HG03039 (cell line): ENCODE measurements around the gene GNAS-AS1.

Experiments used
- ATAC-seq: cut with Tn5 transposase; IDR thresholded peaks from one replicate; pipeline ENCODE4 v1.9.1; 2021; ENCODE audit warnings: mild to moderate bottlenecking, moderate library complexity; ENCODE audit not compliant: unreplicated experiment

The GNAS-AS1 gene

GRCh38 chr20:58888103-58888502 lies 37.4 kb upstream of the GNAS-AS1 start:
- no peak for ATAC-seq

- no peak for ATAC-seq
Measured at GRCh38 chr20:58886546-58886945, 35.8 kb upstream of the GNAS-AS1 start.

GRCh38 chr20:58884966-58885365 lies 34.3 kb upstream of the GNAS-AS1 start:
- no peak for ATAC-seq

- no peak for ATAC-seq
Measured at GRCh38 chr20:58883241-58883691, 32.6 kb upstream of the GNAS-AS1 start.

GRCh38 chr20:58882704-58883089 lies 32.0 kb upstream of the GNAS-AS1 start:
- ATAC-seq, result no peak

- ATAC-seq, result no peak
Measured at GRCh38 chr20:58880994-58881752, 30.5 kb upstream of the GNAS-AS1 start.

- no peak for ATAC-seq
Measured at GRCh38 chr20:58880441-58880840, 29.7 kb upstream of the GNAS-AS1 start.

GRCh38 chr20:58878399-58878798 lies 27.7 kb upstream of the GNAS-AS1 start:
- ATAC-seq, result no peak

- no peak for ATAC-seq
Measured at GRCh38 chr20:58877976-58878360, 27.3 kb upstream of the GNAS-AS1 start.

GRCh38 chr20:58877050-58877975 lies 26.6 kb upstream of the GNAS-AS1 start:
- ATAC-seq, result no peak

- ATAC-seq, result no peak
Measured at GRCh38 chr20:58876437-58876836, 25.7 kb upstream of the GNAS-AS1 start.

- ATAC-seq, result no peak
Measured at GRCh38 chr20:58875541-58876134, 24.9 kb upstream of the GNAS-AS1 start.

GRCh38 chr20:58875111-58875510 lies 24.4 kb upstream of the GNAS-AS1 start:
- ATAC-seq, result no peak

- no peak for ATAC-seq
Measured at GRCh38 chr20:58874469-58874868, 23.8 kb upstream of the GNAS-AS1 start.

GRCh38 chr20:58871533-58872102 lies 20.9 kb upstream of the GNAS-AS1 start:
- no peak for ATAC-seq

- no peak for ATAC-seq
Measured at GRCh38 chr20:58870293-58871014, 19.8 kb upstream of the GNAS-AS1 start.

- ATAC-seq, result no peak
Measured at GRCh38 chr20:58869662-58870227, 19.0 kb upstream of the GNAS-AS1 start.

- no peak for ATAC-seq
Measured at GRCh38 chr20:58868795-58869194, 18.1 kb upstream of the GNAS-AS1 start.

GRCh38 chr20:58867211-58867610 lies 16.5 kb upstream of the GNAS-AS1 start:
- no peak for ATAC-seq

- ATAC-seq, result no peak
Measured at GRCh38 chr20:58865843-58866242, 15.1 kb upstream of the GNAS-AS1 start.
